CD4-positive, alpha-beta T cell treated with Interleukin-15 for 1 hour (primary cell): Measurements from ENCODE around the gene ZNF827.

Experiments used
- DNase-seq: peaks from one replicate; pipeline ENCODE4 v3.0.0-alpha.2; 2020

Gene ZNF827

GRCh38 chr4:145788755-145789154 lies 149.9 kb downstream of the ZNF827 start:
- no peak for DNase-seq

- DNase-seq: no peak
These were observed 151.8 kb downstream of the ZNF827 start for GRCh38 chr4:145786830-145787229.

GRCh38 chr4:145786261-145786660 lies 152.4 kb downstream of the ZNF827 start:
- DNase-seq: no peak

- no peak for DNase-seq
These were observed 153.1 kb downstream of the ZNF827 start for GRCh38 chr4:145785391-145786008.

GRCh38 chr4:145784036-145784435 lies 154.6 kb downstream of the ZNF827 start:
- DNase-seq: no peak

- no peak for DNase-seq
These were observed 155.9 kb downstream of the ZNF827 start for GRCh38 chr4:145782756-145783155.

GRCh38 chr4:145781351-145781750 lies 157.3 kb downstream of the ZNF827 start:
- no peak for DNase-seq

GRCh38 chr4:145779319-145779801 lies 159.3 kb downstream of the ZNF827 start:
- DNase-seq: no peak

- no peak for DNase-seq
These were observed 162.4 kb downstream of the ZNF827 start for GRCh38 chr4:145776208-145776607.

- no peak for DNase-seq
These were observed 163.2 kb downstream of the ZNF827 start for GRCh38 chr4:145775406-145775805.

- no peak for DNase-seq
These were observed 164.2 kb downstream of the ZNF827 start for GRCh38 chr4:145774473-145774872.

GRCh38 chr4:145773581-145774234 lies 164.9 kb downstream of the ZNF827 start:
- DNase-seq: no peak

GRCh38 chr4:145772347-145772746 lies 166.3 kb downstream of the ZNF827 start:
- no peak for DNase-seq

GRCh38 chr4:145770124-145770523 lies 168.5 kb downstream of the ZNF827 start:
- DNase-seq: no peak

- DNase-seq: no peak
These were observed 169.1 kb downstream of the ZNF827 start for GRCh38 chr4:145769450-145770037.

- DNase-seq: no peak
These were observed 172.3 kb downstream of the ZNF827 start for GRCh38 chr4:145766273-145766672.

GRCh38 chr4:145763399-145763798 lies 175.2 kb downstream of the ZNF827 start:
- no peak for DNase-seq

- no peak for DNase-seq
These were observed 175.9 kb downstream of the ZNF827 start for GRCh38 chr4:145762719-145763118.

GRCh38 chr4:145760961-145761929 lies 177.4 kb downstream of the ZNF827 start:
- no peak for DNase-seq

- DNase-seq: no peak
These were observed 178.4 kb downstream of the ZNF827 start for GRCh38 chr4:145760176-145760575.

- no peak for DNase-seq
These were observed 181.4 kb downstream of the ZNF827 start for GRCh38 chr4:145757188-145757587.

GRCh38 chr4:145756244-145756643 lies 182.4 kb downstream of the ZNF827 start:
- DNase-seq: no peak

- DNase-seq: no peak
These were observed 182.8 kb downstream of the ZNF827 start for GRCh38 chr4:145755802-145756201.
